H1 (cell line): ENCODE measurements around the gene BRSK2. TPM values are rescaled to one million over a fixed set of nuclear protein-coding genes. Genes with fewer than 3 reads are reported as not detected.

Experiments used
- CTCF ChIA-PET: fragments of 300-600 bp; sonication (Branson Sonifier 250); formaldehyde crosslinking; loops from one replicate; lab custom pipeline; 2021; ENCODE audit not compliant: partially characterized antibody; lab: Charles Lee
- POLR2A ChIA-PET: fragments of 300-600 bp; sonication (Branson Sonifier 250); formaldehyde crosslinking; loops from one replicate; lab custom pipeline; 2021; ENCODE audit warnings: inconsistent platforms; ENCODE audit not compliant: partially characterized antibody; lab: Charles Lee
- DNase-seq, 2 experiments: peaks; one replicate each; pipeline versions ENCODE4 v3.0.0 to v3.0.0-alpha.2; 2010 to 2022; ENCODE audit warnings: low spot score in 2 of 2, low read depth in 1 of 2, mixed read lengths in 1 of 2
- FAIRE-seq: peaks from 2 replicates; lab custom pipeline; 2011; peaks lifted over from hg19 to GRCh38; lab: Jason Lieb, UNC
- H2AFZ ChIP-seq: 2 replicates; pipeline ENCODE4 v1.8.1; 2012; ENCODE audit warnings: low read length, inconsistent platforms
- H2AK5ac ChIP-seq: 2 replicates; pipeline ENCODE4 v1.6.1; 2013; ENCODE audit warnings: low read depth, low read length
- H2BK120ac ChIP-seq: replicated peaks from 2 replicates; pipeline ENCODE3; 2013; ENCODE audit warnings: low read depth, low read length, inconsistent platforms
- H2BK12ac ChIP-seq: 2 replicates; pipeline ENCODE4 v1.6.1; 2013; ENCODE audit warnings: low read depth, low read length
- H2BK15ac ChIP-seq: 2 replicates; pipeline ENCODE4 v1.6.1; 2013; ENCODE audit warnings: low read length
- H2BK20ac ChIP-seq: 2 replicates; pipeline ENCODE4 v1.6.1; 2013; ENCODE audit warnings: low read length
- H2BK5ac ChIP-seq: 2 replicates; pipeline ENCODE4 v1.6.1; 2013; ENCODE audit warnings: low read depth, low read length
- H3K14ac ChIP-seq: 2 replicates; pipeline ENCODE4 v1.6.1; 2013; ENCODE audit warnings: inconsistent platforms; ENCODE audit not compliant: insufficient read length
- H3K18ac ChIP-seq: 2 replicates; pipeline ENCODE4 v1.6.1; 2013; ENCODE audit warnings: low read length; ENCODE audit errors: extremely low read depth
- H3K23ac ChIP-seq: 2 replicates; pipeline ENCODE4 v1.6.1; 2013; ENCODE audit warnings: inconsistent platforms; ENCODE audit not compliant: insufficient read length
- H3K23me2 ChIP-seq: 2 replicates; pipeline ENCODE4 v1.6.1; 2013; ENCODE audit warnings: low read depth, low read length
- H3K27ac ChIP-seq: 2 replicates; pipeline ENCODE4 v1.6.1; 2011; ENCODE audit warnings: low read depth, low read length, inconsistent platforms
- H3K27me3 ChIP-seq, 4 experiments: replicated peaks in 1 of 4; 1 replicate in 1 of 4; 2 replicates in 3 of 4; pipeline versions ENCODE4 v1.6.1 to v1.8.1; 2011 to 2013; ENCODE audit warnings: low read length in 3 of 4, mild to moderate bottlenecking in 3 of 4, inconsistent platforms in 2 of 4, mixed read lengths in 2 of 4, moderate library complexity in 1 of 4; ENCODE audit not compliant: control insufficient read depth in 3 of 4, insufficient read depth in 3 of 4; ENCODE audit errors: extremely low read depth in 1 of 4
- H3K36me3 ChIP-seq, 4 experiments: 2 replicates each; pipeline versions ENCODE4 v1.6.1 to v1.8.1; 2011 to 2013; ENCODE audit warnings: mild to moderate bottlenecking in 4 of 4, low read length in 3 of 4, moderate library complexity in 2 of 4, control low read depth in 1 of 4, inconsistent platforms in 1 of 4; ENCODE audit not compliant: insufficient read depth in 4 of 4, control insufficient read depth in 2 of 4
- H3K4ac ChIP-seq: replicated peaks from 2 replicates; pipeline ENCODE3; 2013; ENCODE audit warnings: low read length, low read depth, mixed read lengths, inconsistent platforms; ENCODE audit not compliant: insufficient read length
- H3K4me1 ChIP-seq, 4 experiments: replicated peaks in 1 of 4; 1 replicate in 1 of 4; 2 replicates in 3 of 4; pipeline versions ENCODE4 v1.6.1 to v1.8.1; 2011 to 2013; ENCODE audit warnings: low read length in 3 of 4, inconsistent platforms in 2 of 4, mixed read lengths in 1 of 4; ENCODE audit not compliant: insufficient read depth in 4 of 4, control insufficient read depth in 3 of 4
- H3K4me2 ChIP-seq, 2 experiments: 2 replicates each; pipeline versions ENCODE4 v1.6.1 to v1.8.1; 2011 to 2013; ENCODE audit warnings: low read depth in 2 of 2, low read length in 2 of 2, control low read depth in 1 of 2, inconsistent platforms in 1 of 2, mild to moderate bottlenecking in 1 of 2; ENCODE audit not compliant: insufficient read depth in 1 of 2
- H3K4me3 ChIP-seq, 4 experiments: fragments of 200-600, 300-600 bp in 1 of 4; sonication (generic), shearing (Covaris generic), sonication (Bioruptor Twin) in 1 of 4; 2 replicates each; pipeline versions ENCODE4 v1.5.1 to v1.8.1; 2011 to 2016; ENCODE audit warnings: low read length in 4 of 4, low read depth in 3 of 4, control low read depth in 2 of 4, inconsistent platforms in 2 of 4, mild to moderate bottlenecking in 2 of 4, mixed read lengths in 1 of 4, moderate library complexity in 1 of 4; ENCODE audit not compliant: insufficient read depth in 2 of 4; ENCODE audit errors: extremely low read depth in 1 of 4
- H3K56ac ChIP-seq: replicated peaks from 2 replicates; pipeline ENCODE3; 2013; ENCODE audit warnings: low read depth, mild to moderate bottlenecking, mixed read lengths, low read length, inconsistent platforms; ENCODE audit not compliant: insufficient read length
- H3K79me1 ChIP-seq: 2 replicates; pipeline ENCODE4 v1.6.1; 2013; ENCODE audit warnings: low read depth, low read length, control low read depth
- H3K79me2 ChIP-seq, 2 experiments: 2 replicates each; pipeline versions ENCODE4 v1.6.1 to v1.8.1; 2012 to 2013; ENCODE audit warnings: low read length in 2 of 2, mild to moderate bottlenecking in 2 of 2, inconsistent platforms in 1 of 2; ENCODE audit not compliant: insufficient read depth in 2 of 2, control insufficient read depth in 1 of 2
- H3K9ac ChIP-seq, 4 experiments: replicated peaks in 1 of 4; 1 replicate in 1 of 4; 2 replicates in 3 of 4; pipeline versions ENCODE4 v1.6.1 to v1.8.1; 2011 to 2013; ENCODE audit warnings: low read depth in 3 of 4, low read length in 3 of 4, control low read depth in 2 of 4, mild to moderate bottlenecking in 2 of 4, moderate library complexity in 2 of 4, inconsistent platforms in 1 of 4; ENCODE audit errors: extremely low read depth in 1 of 4
- H3K9me3 ChIP-seq, 2 experiments: 2 replicates each; pipeline versions ENCODE4 v1.6.1 to v1.8.1; 2012 to 2013; ENCODE audit warnings: mild to moderate bottlenecking in 2 of 2, moderate library complexity in 2 of 2, control low read depth in 1 of 2, inconsistent platforms in 1 of 2, low read depth in 1 of 2, low read length in 1 of 2, mixed read lengths in 1 of 2; ENCODE audit not compliant: insufficient read depth in 2 of 2
- H4K20me1 ChIP-seq, 2 experiments: replicated peaks in 1 of 2; 2 replicates each; pipeline versions ENCODE3 to v1.8.1; 2011 to 2013; ENCODE audit warnings: inconsistent platforms in 2 of 2, low read length in 2 of 2, mild to moderate bottlenecking in 1 of 2; ENCODE audit not compliant: insufficient read depth in 2 of 2, control insufficient read depth in 1 of 2
- H4K5ac ChIP-seq: 2 replicates; pipeline ENCODE4 v1.6.1; 2013; ENCODE audit warnings: low read length, low read depth, mixed read lengths, inconsistent platforms; ENCODE audit not compliant: insufficient read length
- H4K8ac ChIP-seq: 2 replicates; pipeline ENCODE4 v1.8.0; 2013; ENCODE audit warnings: mild to moderate bottlenecking, moderate library complexity, low read length, inconsistent platforms; ENCODE audit not compliant: insufficient read depth; ENCODE audit errors: extremely low read depth
- H4K91ac ChIP-seq: replicated peaks from 2 replicates; pipeline ENCODE3; 2013; ENCODE audit warnings: low read length, mixed read lengths, inconsistent platforms; ENCODE audit not compliant: insufficient read length
- KDM4A ChIP-seq: IDR thresholded peaks from one replicate; pipeline ENCODE4 v1.7.1; 2012; ENCODE audit warnings: low read depth, mild to moderate bottlenecking, moderate library complexity, low read length, inconsistent platforms; ENCODE audit not compliant: severe bottlenecking
- RAD21 ChIP-seq, 2 experiments: IDR thresholded peaks in 1 of 2; conservative IDR thresholded peaks in 1 of 2; 2 replicates each; pipeline ENCODE4 v1.6.1; 2011; ENCODE audit warnings: low read depth in 2 of 2, low read length in 2 of 2, improper control_type of control experiment in 1 of 2, inconsistent platforms in 1 of 2, mild to moderate bottlenecking in 1 of 2, moderate library complexity in 1 of 2
- SIN3A ChIP-seq, 2 experiments: IDR thresholded peaks in 1 of 2; conservative IDR thresholded peaks in 1 of 2; 2 replicates each; pipeline ENCODE4 v1.6.1; 2011 to 2012; ENCODE audit warnings: low read length in 2 of 2, improper control_type of control experiment in 1 of 2, low read depth in 1 of 2, mild to moderate bottlenecking in 1 of 2
- SIRT6 ChIP-seq: IDR thresholded peaks from one replicate; pipeline ENCODE4 v1.7.1; 2012; ENCODE audit warnings: low read length, inconsistent platforms
- SP2 ChIP-seq: IDR thresholded peaks from 2 replicates; pipeline ENCODE4 v1.6.1; 2012; ENCODE audit warnings: mild to moderate bottlenecking, low read length, inconsistent platforms
- SRF ChIP-seq: IDR thresholded peaks from 2 replicates; pipeline ENCODE4 v1.6.1; 2011; ENCODE audit warnings: mild to moderate bottlenecking, low read depth, low read length, moderate library complexity
- TAF1 ChIP-seq: IDR thresholded peaks from 2 replicates; pipeline ENCODE4 v1.6.1; 2011; ENCODE audit warnings: mild to moderate bottlenecking, low read depth, low read length
- WGBS, 2 experiments: shearing (Covaris generic) in 1 of 2; methylation state at CpG; one replicate each; pipeline versions ENCODE4 v1.1.6 to v1.1.7; 2013 to 2015; ENCODE audit warnings: low lambda C conversion rate in 2 of 2, mixed read lengths in 2 of 2, inconsistent platforms in 1 of 2, low coverage in 1 of 2, missing lambda C conversion rate in 1 of 2; ENCODE audit not compliant: insufficient replicate concordance in 2 of 2, insufficient coverage in 1 of 2, insufficient read length in 1 of 2; ENCODE audit errors: extremely low coverage in 1 of 2, missing lambda C conversion rate in 1 of 2; 5-methylcytosine and 5-hydroxymethylcytosine counted together
- polyA plus RNA-seq, 7 experiments: library from polyadenylated mRNA; depleted of rRNA in 3 of 7; stranded (reverse) in 5 of 7; unstranded in 2 of 7; fragments of >200 nt in 5 of 7; fragments of 200-250 nt in 2 of 7; gene quantifications; 1 replicate in 5 of 7; 2 replicates in 1 of 7; 4 replicates in 1 of 7; pipeline versions ENCODE4 v1.2.1 to v1.2.3, GENCODE V29; 2011 to 2013; ENCODE audit warnings: missing spikeins in 2 of 7, mixed read lengths in 2 of 7
- total RNA-seq: library from RNA; stranded (reverse); fragmentation: NEBNext Ultra II Directional; extraction: Animal tissue kit (Norgen Biotek cat#: 25700); gene quantifications from 2 replicates; pipeline ENCODE4 v1.2.1, GENCODE V29; 2021

The BRSK2 gene
- total and polyA plus RNA-seq, 2 of the 8 experiments (the other 6 are each of a cell fraction or from before 2014, with no cell fraction given) = 17.3 to 27.1 TPM

DNA sequence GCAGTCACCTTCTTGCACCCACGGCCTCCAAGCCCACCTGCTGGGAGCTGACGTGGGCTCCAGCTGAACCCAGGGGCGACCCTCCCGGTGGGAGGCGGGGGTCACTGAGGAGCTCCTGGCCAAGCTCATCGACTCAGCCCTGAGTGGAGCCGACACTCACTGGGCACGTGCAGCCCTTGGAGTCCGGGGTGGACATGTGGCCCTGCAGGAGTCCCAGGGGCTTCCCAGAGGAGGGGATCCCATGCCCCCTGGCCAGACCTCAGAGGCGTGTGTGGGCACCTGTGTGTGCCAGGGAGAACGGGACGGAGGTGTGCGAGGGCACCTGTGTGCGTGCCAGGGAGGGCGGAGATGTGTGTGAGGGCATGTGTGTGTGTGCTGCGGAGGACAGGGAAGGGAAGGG, 20.8 kb upstream of the BRSK2 start:
- Histone ChIP-seq H3K4me1 (no peaks in the 10 kb centered on the region; a peak in 1 of 7 replicates), H2AFZ (no peak overlapping the region), H3K9ac (no peak overlapping the region), H3K56ac (no peak overlapping the region), H2BK120ac (no peak overlapping the region), H3K18ac (no peak overlapping the region), H3K27me3 (no peaks in the 10 kb centered on the region), H4K91ac (no peak overlapping the region), H2BK5ac (no peak overlapping the region), H3K79me1 (no peaks in the 10 kb centered on the region), H4K20me1 (no peaks in the 10 kb centered on the region), H3K14ac (no peak overlapping the region), H2AK5ac (no peak overlapping the region), H3K4me2 (no peak overlapping the region), H4K8ac (no peak overlapping the region), H3K9me3 (peaks cover 35 to 59% of the 10 kb centered on the region in 2 experiments), H3K4me3 (no peak overlapping the region), H3K79me2 (no peaks in the 10 kb centered on the region), H2BK15ac (no peak overlapping the region), H3K4ac (no peak overlapping the region), H2BK20ac (no peak overlapping the region), H3K36me3 (no peaks in the 10 kb centered on the region), H3K23ac (no peak overlapping the region), H3K27ac (no peak overlapping the region), H3K23me2 (no peaks in the 10 kb centered on the region), H2BK12ac (no peak overlapping the region), H4K5ac (no peak overlapping the region)
- 91% methylated on average over 16 of the region's 16 CpGs; no CpG with 5 or more reads in 1 of the 2 experiments for WGBS, 2 experiments
- FAIRE-seq = no peak
- no peak for DNase-seq
- ChIA-PET POLR2A (interaction anchor here (0.7 kb wide), 1 partner anchor 15 kb away, joined by 3 read pairs; no protein-coding TSS in a partner anchor), CTCF (no interaction called here)
- no peak for TF ChIP-seq SP2
- TF ChIP-seq SIRT6 = no peak
- TF ChIP-seq SIN3A (conservative IDR thresholded peaks at IDR 0.05 in 1 of 2, IDR thresholded peaks at IDR 0.05 in 1 of 2; ENCODE audit: low read depth in 1 of 2, low read length in 2 of 2) = no peak
- no peak for TF ChIP-seq SRF
- TF ChIP-seq RAD21 (IDR thresholded peaks at IDR 0.05 in 1 of 2, conservative IDR thresholded peaks at IDR 0.05 in 1 of 2; ENCODE audit: low read depth in 2 of 2, low read length in 2 of 2) = no peak
- no peak for TF ChIP-seq TAF1
- TF ChIP-seq KDM4A = no peak
